Fibroblast of lung (primary cell): ENCODE results near the gene CDYL. TPM values are rescaled to one million over a fixed set of nuclear protein-coding genes. Genes with fewer than 3 reads are reported as not detected.

Experiments used
- DNase-seq, 2 donors: peaks; one replicate each; pipeline versions ENCODE4 v3.0.0 to v3.0.0-alpha.2; 2010; ENCODE audit warnings: low read depth in 2 of 2
- H2AFZ ChIP-seq: 2 replicates; pipeline ENCODE4 v1.5.1; 2012; ENCODE audit warnings: low read length, control low read depth, inconsistent platforms
- H3K27ac ChIP-seq: 2 replicates; pipeline ENCODE4 v1.5.1; 2011; ENCODE audit warnings: low read length, control low read depth; ENCODE audit not compliant: insufficient read depth
- H3K27me3 ChIP-seq: 2 replicates; pipeline ENCODE4 v1.5.1; 2011; ENCODE audit warnings: mild to moderate bottlenecking, low read length; ENCODE audit not compliant: control insufficient read depth, insufficient read depth
- H3K36me3 ChIP-seq: 2 replicates; pipeline ENCODE4 v1.5.1; 2011; ENCODE audit warnings: low read length; ENCODE audit not compliant: control insufficient read depth, insufficient read depth
- H3K4me1 ChIP-seq: 2 replicates; pipeline ENCODE4 v1.5.1; 2011; ENCODE audit warnings: low read length; ENCODE audit not compliant: control insufficient read depth, insufficient read depth; ENCODE audit errors: extremely low read depth
- H3K4me2 ChIP-seq: 2 replicates; pipeline ENCODE4 v1.5.1; 2011; ENCODE audit warnings: low read length, control low read depth; ENCODE audit not compliant: insufficient read depth; ENCODE audit errors: extremely low read depth
- H3K4me3 ChIP-seq, 4 experiments: fragments of 200-600 bp in 1 of 4; sonication (generic) in 1 of 4; replicated peaks in 1 of 4; 2 replicates each; pipeline ENCODE4 v1.5.1; 2011 to 2016; ENCODE audit warnings: low read length in 4 of 4, low read depth in 3 of 4, mild to moderate bottlenecking in 3 of 4, control low read depth in 2 of 4, inconsistent platforms in 1 of 4, mixed read lengths in 1 of 4; ENCODE audit not compliant: insufficient read depth in 1 of 4; ENCODE audit errors: control extremely low read depth in 1 of 4
- H3K79me2 ChIP-seq: 2 replicates; pipeline ENCODE4 v1.5.1; 2012; ENCODE audit warnings: mild to moderate bottlenecking, low read length, inconsistent platforms; ENCODE audit not compliant: control insufficient read depth, insufficient read depth
- H3K9ac ChIP-seq: 2 replicates; pipeline ENCODE4 v1.5.1; 2011; ENCODE audit warnings: mild to moderate bottlenecking, low read length, control low read depth; ENCODE audit not compliant: insufficient read depth
- H3K9me3 ChIP-seq: 2 replicates; pipeline ENCODE4 v1.5.1; 2012; ENCODE audit warnings: low read depth, low read length; ENCODE audit not compliant: control insufficient read depth, insufficient read depth
- H4K20me1 ChIP-seq: 2 replicates; pipeline ENCODE4 v1.5.1; 2011; ENCODE audit warnings: low read length; ENCODE audit not compliant: control insufficient read depth, insufficient read depth; ENCODE audit errors: extremely low read depth
- CTCF ChIP-seq, 2 donors: IDR thresholded peaks in 1 of 2; conservative IDR thresholded peaks in 1 of 2; 1 replicate in 1 of 2; 2 replicates in 1 of 2; pipeline ENCODE4 v1.5.1; 2011 to 2012; ENCODE audit warnings: low read length in 2 of 2, control low read depth in 1 of 2, inconsistent platforms in 1 of 2, low read depth in 1 of 2, mild to moderate bottlenecking in 1 of 2
- EZH2 ChIP-seq: IDR thresholded peaks from 2 replicates; pipeline ENCODE4 v1.5.1; 2012; ENCODE audit warnings: low read length, control low read depth, mild to moderate bottlenecking; ENCODE audit errors: missing control alignments
- polyA plus RNA-seq, 2 donors: library from polyadenylated mRNA; depleted of rRNA in 1 of 2; stranded (reverse) in 1 of 2; unstranded in 1 of 2; fragments of >200 nt; gene quantifications; 2 replicates each; pipeline ENCODE4 v1.2.1, GENCODE V29; 2011 to 2012; ENCODE audit warnings: missing spikeins in 1 of 2
- total RNA-seq: library from RNA; depleted of rRNA; stranded (reverse); fragments of >200 nt; gene quantifications from 2 replicates; pipeline ENCODE4 v1.2.1, GENCODE V29; 2014

CDYL gene
- total and polyA plus RNA-seq, 2 donors (not counting 1 experiment from before 2014, with no cell fraction given) = 20.6 to 24.9 TPM

- H3K27ac ChIP-seq = no peak overlapping the region
- peaks cover 1% of the 10 kb centered on the region for H3K36me3 ChIP-seq
- no peaks in the 10 kb centered on the region for H3K4me1 ChIP-seq
- DNase-seq = no peak
- no peaks in the 10 kb centered on the region for H3K9me3 ChIP-seq
- peaks cover 10% of the 10 kb centered on the region for H3K79me2 ChIP-seq
- no peak overlapping the region for H3K4me2 ChIP-seq
- no peaks in the 10 kb centered on the region for H3K27me3 ChIP-seq
- H4K20me1 ChIP-seq = no peaks in the 10 kb centered on the region
- H3K9ac ChIP-seq = no peak overlapping the region
- TF ChIP-seq EZH2 = no peak
- TF ChIP-seq CTCF (conservative IDR thresholded peaks at IDR 0.05 in 1 of 2, IDR thresholded peaks at IDR 0.05 in 1 of 2; ENCODE audit: low read depth in 1 of 2, low read length in 2 of 2) = no peak
- H3K4me3 ChIP-seq = no peak overlapping the region
- H2AFZ ChIP-seq = no peak overlapping the region
Observed at GRCh38 chr6:4891141-4891540, 114.9 kb downstream of the CDYL start.

GRCh38 chr6:4892785-4893485, 116.7 kb downstream of the CDYL start:
- H3K36me3 ChIP-seq = peaks cover 1% of the 10 kb centered on the region
- no peak overlapping the region for H3K4me3 ChIP-seq
- H2AFZ ChIP-seq = no peak overlapping the region
- H3K27ac ChIP-seq = no peak overlapping the region
- H3K9ac ChIP-seq = no peak overlapping the region
- H3K4me2 ChIP-seq = no peak overlapping the region
- H3K4me1 ChIP-seq = no peaks in the 10 kb centered on the region
- TF ChIP-seq EZH2 (no peak), CTCF (conservative IDR thresholded peaks at IDR 0.05 in 1 of 2, IDR thresholded peaks at IDR 0.05 in 1 of 2; ENCODE audit: low read depth in 1 of 2, low read length in 2 of 2) (no peak)
- no peak for DNase-seq
- H4K20me1 ChIP-seq = no peaks in the 10 kb centered on the region
- H3K79me2 ChIP-seq = peaks cover 8% of the 10 kb centered on the region
- no peaks in the 10 kb centered on the region for H3K27me3 ChIP-seq
- no peaks in the 10 kb centered on the region for H3K9me3 ChIP-seq

- Histone ChIP-seq H3K36me3 (peaks cover 1% of the 10 kb centered on the region), H3K27ac (no peak overlapping the region), H3K9me3 (no peaks in the 10 kb centered on the region), H3K27me3 (no peaks in the 10 kb centered on the region), H3K4me2 (no peak overlapping the region), H3K4me3 (no peak overlapping the region), H4K20me1 (no peaks in the 10 kb centered on the region), H2AFZ (no peak overlapping the region), H3K4me1 (no peaks in the 10 kb centered on the region), H3K9ac (no peak overlapping the region), H3K79me2 (peaks cover 6% of the 10 kb centered on the region)
- TF ChIP-seq CTCF (conservative IDR thresholded peaks at IDR 0.05 in 1 of 2, IDR thresholded peaks at IDR 0.05 in 1 of 2; ENCODE audit: low read depth in 1 of 2, low read length in 2 of 2) (no peak), EZH2 (no peak)
- DNase-seq = no peak
Observed at GRCh38 chr6:4894049-4894448, 117.8 kb downstream of the CDYL start.
